Islet of Langerhans (tissue), 1 donor: Measurements from ENCODE around the gene CACFD1.

Source experiments
- FAIRE-seq: peaks from one replicate; lab custom pipeline; 2011; peaks lifted over from hg19 to GRCh38; lab: Jason Lieb, UNC

Gene CACFD1

GRCh38 chr9:133484671-133485437 is 25.1 kb downstream of the CACFD1 start:
- no peak for FAIRE-seq

GRCh38 chr9:133485531-133486260 is 25.9 kb downstream of the CACFD1 start:
- FAIRE-seq, result no peak

- FAIRE-seq, result no peak
Observed at GRCh38 chr9:133487331-133487725, 27.6 kb downstream of the CACFD1 start.

GRCh38 chr9:133488686-133489252 is 29.0 kb downstream of the CACFD1 start:
- no peak for FAIRE-seq

GRCh38 chr9:133489253-133490190 is 29.7 kb downstream of the CACFD1 start:
- no peak for FAIRE-seq

GRCh38 chr9:133490201-133490681 is 30.5 kb downstream of the CACFD1 start:
- FAIRE-seq, result no peak

- no peak for FAIRE-seq
Observed at GRCh38 chr9:133490865-133491655, 31.3 kb downstream of the CACFD1 start.

GRCh38 chr9:133491656-133491925 is 31.8 kb downstream of the CACFD1 start:
- FAIRE-seq, result no peak

- no peak for FAIRE-seq
Observed at GRCh38 chr9:133492061-133493021, 32.6 kb downstream of the CACFD1 start.

- no peak for FAIRE-seq
Observed at GRCh38 chr9:133493428-133493827, 33.6 kb downstream of the CACFD1 start.

GRCh38 chr9:133493845-133494540 is 34.2 kb downstream of the CACFD1 start:
- no peak for FAIRE-seq

- no peak for FAIRE-seq
Observed at GRCh38 chr9:133494636-133495326, 35.0 kb downstream of the CACFD1 start.

- no peak for FAIRE-seq
Observed at GRCh38 chr9:133495327-133496293, 35.8 kb downstream of the CACFD1 start.

GRCh38 chr9:133496861-133497842 is 37.4 kb downstream of the CACFD1 start:
- FAIRE-seq, result no peak

- FAIRE-seq, result no peak
Observed at GRCh38 chr9:133499132-133499891, 39.5 kb downstream of the CACFD1 start.

GRCh38 chr9:133499892-133500270 is 40.1 kb downstream of the CACFD1 start:
- no peak for FAIRE-seq
